HUES48 (cell line): ENCODE results near the gene MMP1.

Source experiments
- H3K27ac ChIP-seq: one replicate; pipeline ENCODE4 v1.7.0; 2013; ENCODE audit warnings: low read depth, low read length, inconsistent platforms
- H3K27me3 ChIP-seq: 2 replicates; pipeline ENCODE4 v1.6.1; 2013; ENCODE audit warnings: mild to moderate bottlenecking, low read length; ENCODE audit not compliant: control insufficient read depth, insufficient read depth
- H3K36me3 ChIP-seq: 2 replicates; pipeline ENCODE4 v1.6.1; 2013; ENCODE audit warnings: low read length; ENCODE audit not compliant: control insufficient read depth, insufficient read depth
- H3K4me1 ChIP-seq: 2 replicates; pipeline ENCODE4 v1.6.1; 2013; ENCODE audit warnings: mild to moderate bottlenecking, low read length; ENCODE audit not compliant: control insufficient read depth, insufficient read depth
- H3K4me3 ChIP-seq: 2 replicates; pipeline ENCODE4 v1.5.1; 2013; ENCODE audit warnings: mild to moderate bottlenecking, low read depth, low read length
- H3K9ac ChIP-seq: 2 replicates; pipeline ENCODE4 v1.6.1; 2013; ENCODE audit warnings: mild to moderate bottlenecking, low read depth, low read length, moderate library complexity
- H3K9me3 ChIP-seq: 2 replicates; pipeline ENCODE4 v1.6.1; 2013; ENCODE audit warnings: low read length; ENCODE audit not compliant: control insufficient read depth, insufficient read depth

The MMP1 gene

DNA sequence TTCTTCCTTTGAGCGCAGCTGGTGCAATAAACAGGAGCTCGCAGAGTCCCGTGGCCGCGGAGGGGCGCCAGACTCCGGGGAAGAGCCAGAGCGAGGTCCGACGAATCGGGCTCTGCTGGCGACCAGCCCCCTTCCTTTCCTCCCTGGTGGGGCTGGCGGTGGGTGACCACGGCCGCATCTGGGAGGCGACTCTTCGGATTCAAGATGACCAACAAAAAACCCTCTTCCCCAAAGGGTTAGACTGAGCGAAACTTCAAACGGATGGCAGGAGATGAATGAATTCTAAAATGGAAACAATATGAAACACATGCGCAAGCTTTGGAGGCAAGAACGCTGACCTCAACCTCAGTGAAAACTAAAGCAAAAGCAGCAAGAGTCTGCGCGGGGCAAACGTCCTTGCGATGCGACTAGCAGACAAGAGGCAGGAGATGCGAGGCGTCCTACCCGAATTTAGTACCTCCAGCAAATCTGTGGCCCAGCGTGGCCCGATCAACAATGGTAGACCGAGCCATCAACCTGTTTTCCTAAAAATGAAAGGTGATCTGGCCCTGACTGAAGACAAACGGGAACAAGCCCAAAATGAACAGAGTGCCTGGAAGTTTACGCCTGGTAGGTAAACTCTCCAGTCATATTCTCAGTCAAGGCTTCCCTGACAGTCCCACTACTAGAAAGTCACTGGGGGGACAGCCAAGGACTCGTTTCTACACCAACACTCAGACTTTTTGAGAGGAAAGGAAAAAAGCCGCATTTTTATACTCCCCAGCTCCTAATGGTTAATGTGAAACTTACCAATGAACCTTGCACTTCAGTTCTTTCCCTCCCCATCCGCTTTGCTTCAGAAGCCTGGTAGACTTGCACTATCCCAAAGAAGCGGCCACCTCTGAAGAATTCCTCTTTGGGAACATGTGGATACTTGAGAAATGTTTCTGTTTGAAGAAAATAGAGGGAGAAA is 33.8 kb upstream of the MMP1 start:
- Histone ChIP-seq H3K9ac (no peak overlapping the region), H3K9me3 (no peaks in the 10 kb centered on the region), H3K4me3 (peak overlapping the region; percentile 19; the same call in 1 of the 2 replicates), H3K36me3 (no peaks in the 10 kb centered on the region), H3K27me3 (no peaks in the 10 kb centered on the region), H3K27ac (no peak overlapping the region), H3K4me1 (peaks cover 14% of the 10 kb centered on the region)

DNA sequence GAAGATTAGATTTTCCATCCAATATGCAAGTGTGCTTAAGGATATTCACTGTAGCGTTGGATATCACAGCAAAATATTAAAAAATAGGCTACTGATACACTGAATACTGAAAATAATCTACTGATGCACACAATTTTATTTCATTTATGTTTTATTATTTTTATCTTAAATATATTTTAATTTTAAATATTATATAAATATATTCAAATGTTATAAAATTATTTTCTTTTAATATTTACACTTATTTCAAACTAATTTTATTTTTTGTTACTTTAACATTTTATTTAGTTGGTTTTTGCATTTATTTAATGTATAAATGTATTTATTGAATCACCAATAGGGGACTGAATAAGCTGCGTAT is 33.1 kb upstream of the MMP1 start:
- Histone ChIP-seq H3K4me1 (peaks cover 8% of the 10 kb centered on the region), H3K36me3 (no peaks in the 10 kb centered on the region), H3K27ac (no peak overlapping the region), H3K4me3 (no peak overlapping the region), H3K9me3 (0 out of 2 replicates have a peak, but pooled peaks cover 1% of the 10 kb centered on the region), H3K9ac (no peak overlapping the region), H3K27me3 (no peaks in the 10 kb centered on the region)

DNA sequence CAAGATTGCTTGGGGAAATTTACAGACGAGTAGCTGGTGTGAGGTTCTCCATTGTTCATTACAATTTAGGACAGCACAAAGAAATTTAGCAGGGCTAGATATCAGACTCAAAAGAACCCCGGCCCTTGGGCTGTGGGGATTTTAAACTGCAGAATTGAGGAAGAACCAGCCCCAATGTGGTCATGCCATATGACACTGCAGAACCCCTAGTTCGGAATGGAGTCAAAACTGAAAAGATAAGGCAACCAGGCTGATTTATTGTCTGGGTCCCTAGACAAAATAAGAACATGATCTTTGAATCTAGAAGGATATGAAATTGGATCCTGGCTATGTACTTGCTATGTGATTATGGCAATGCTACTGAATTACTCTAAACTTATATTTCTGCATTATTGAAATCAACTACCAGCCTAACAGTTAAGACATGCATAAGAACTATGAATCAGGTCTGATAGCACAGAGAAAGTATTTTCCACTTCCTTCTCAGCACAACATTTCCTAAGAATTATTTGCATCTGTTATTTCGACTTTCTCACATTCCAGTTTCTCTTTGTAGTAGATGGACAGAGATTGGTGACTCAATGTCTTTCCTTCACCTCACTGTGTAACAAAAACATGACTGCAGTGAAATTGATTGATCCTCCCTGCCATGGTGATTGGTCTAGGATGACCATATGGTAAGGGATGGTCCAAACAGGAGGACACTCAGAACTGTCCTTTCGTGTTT is 32.2 kb upstream of the MMP1 start:
- H3K4me1 ChIP-seq = no peaks in the 10 kb centered on the region
- H3K9me3 ChIP-seq = 0 out of 2 replicates have a peak, but pooled peaks cover 3% of the 10 kb centered on the region
- H3K4me3 ChIP-seq = no peak overlapping the region
- H3K27me3 ChIP-seq = no peaks in the 10 kb centered on the region
- no peaks in the 10 kb centered on the region for H3K36me3 ChIP-seq
- no peak overlapping the region for H3K9ac ChIP-seq
- no peak overlapping the region for H3K27ac ChIP-seq

DNA sequence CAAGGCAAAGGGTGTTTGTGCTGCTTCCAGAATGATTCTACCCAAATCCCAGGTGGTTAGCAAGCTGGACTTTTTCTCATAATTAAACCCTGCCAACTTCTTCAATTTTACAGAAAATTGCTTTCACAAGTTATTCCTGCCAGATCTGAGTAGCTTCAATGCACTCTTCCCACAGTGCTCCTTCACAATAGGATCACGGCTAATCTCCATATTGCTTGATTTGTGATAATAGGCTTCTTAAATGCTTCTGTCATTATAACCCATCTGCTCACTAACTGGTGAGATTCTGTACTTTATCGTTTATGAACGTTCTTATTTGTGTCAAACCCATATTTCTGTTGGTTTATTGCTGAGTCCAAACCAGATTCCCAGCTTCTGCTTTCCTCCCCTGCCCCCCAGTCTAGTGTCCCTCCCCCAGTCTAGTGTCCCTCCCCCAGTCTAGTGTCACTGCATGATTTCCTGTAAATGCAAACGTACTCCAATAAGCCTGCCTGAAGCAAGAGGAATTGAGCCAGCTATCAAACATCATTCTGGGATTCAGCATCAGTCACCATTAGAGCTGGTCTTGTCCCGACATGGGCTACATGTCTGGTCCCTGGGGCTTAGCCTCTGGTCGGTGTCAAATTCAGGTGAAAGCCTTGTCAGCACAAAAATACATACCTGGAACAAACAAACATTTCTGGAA is 31.5 kb upstream of the MMP1 start:
- Histone ChIP-seq H3K27ac (no peak overlapping the region), H3K9ac (no peak overlapping the region), H3K4me3 (no peak overlapping the region), H3K9me3 (peaks cover 3% of the 10 kb centered on the region; the same call in 1 of the 2 replicates), H3K36me3 (no peaks in the 10 kb centered on the region), H3K27me3 (no peaks in the 10 kb centered on the region), H3K4me1 (no peaks in the 10 kb centered on the region)

DNA sequence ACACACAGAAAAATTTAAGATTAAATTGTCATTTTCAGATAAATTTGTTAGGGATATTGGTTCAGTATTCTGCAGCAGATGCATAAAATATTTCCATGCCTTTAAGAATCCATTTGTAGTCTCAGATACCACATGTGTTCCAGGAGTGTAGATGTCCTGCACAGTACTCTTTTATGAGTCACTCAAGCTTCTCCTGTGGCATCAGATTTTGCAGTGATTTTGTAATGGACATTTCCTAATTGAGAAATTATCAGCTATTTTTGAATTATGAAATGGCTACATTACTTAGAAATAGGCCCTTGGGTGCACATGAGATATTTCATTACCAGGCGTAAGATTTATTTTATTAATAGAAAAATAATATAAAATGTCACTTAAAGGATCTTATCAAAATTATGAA is 26.6 kb upstream of the MMP1 start:
- H3K9ac ChIP-seq = no peak overlapping the region
- H3K9me3 ChIP-seq = peaks cover 3% of the 10 kb centered on the region; the same call in 1 of the 2 replicates
- H3K4me3 ChIP-seq = no peak overlapping the region
- no peaks in the 10 kb centered on the region for H3K4me1 ChIP-seq
- H3K27me3 ChIP-seq = no peaks in the 10 kb centered on the region
- H3K27ac ChIP-seq = no peak overlapping the region
- no peaks in the 10 kb centered on the region for H3K36me3 ChIP-seq

DNA sequence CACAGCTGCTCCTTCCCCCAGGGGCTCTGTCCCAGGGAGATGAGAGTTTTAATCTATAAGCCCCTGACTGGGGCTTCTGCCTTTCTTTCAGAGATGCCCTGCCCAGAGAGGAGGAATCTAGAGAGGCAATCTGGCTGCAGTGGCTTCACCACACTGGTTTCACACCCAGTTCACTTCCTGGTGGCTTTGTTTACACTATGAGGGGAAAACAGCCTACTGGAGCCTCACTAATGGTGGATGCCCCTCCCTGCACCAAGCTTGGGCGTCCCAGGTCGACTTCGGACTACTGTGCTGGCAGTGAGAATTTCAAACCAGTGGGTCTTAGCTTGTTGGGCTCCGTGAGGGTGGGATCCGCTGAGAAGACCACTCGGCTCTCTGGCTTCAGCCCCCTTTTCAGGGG is 21.5 kb upstream of the MMP1 start:
- no peak overlapping the region for H3K9ac ChIP-seq
- no peak overlapping the region for H3K27ac ChIP-seq
- no peaks in the 10 kb centered on the region for H3K36me3 ChIP-seq
- no peak overlapping the region for H3K4me3 ChIP-seq
- no peaks in the 10 kb centered on the region; the same call in 1 of the 2 replicates for H3K9me3 ChIP-seq
- no peaks in the 10 kb centered on the region for H3K4me1 ChIP-seq
- no peaks in the 10 kb centered on the region for H3K27me3 ChIP-seq

DNA sequence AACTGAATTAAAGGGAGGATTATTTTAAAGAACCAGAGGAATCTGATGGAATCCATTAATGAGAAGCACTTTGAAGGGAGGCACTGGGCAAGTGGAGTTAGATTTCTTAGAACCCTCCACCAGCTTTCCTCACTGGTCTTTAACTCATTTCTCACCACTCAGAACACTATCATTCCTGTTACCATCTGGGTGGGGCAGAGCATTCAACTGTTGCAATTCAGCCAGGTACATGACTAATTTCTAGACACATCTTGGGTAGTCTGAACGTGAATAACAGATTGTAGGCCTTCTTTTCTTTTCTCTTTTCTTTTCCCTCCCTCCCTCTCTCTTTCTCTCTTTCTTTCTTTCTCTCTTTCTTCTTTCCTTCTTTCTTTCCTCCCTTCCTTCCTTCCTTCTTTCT is 15.5 kb upstream of the MMP1 start:
- no peak overlapping the region for H3K27ac ChIP-seq
- H3K9ac ChIP-seq = no peak overlapping the region
- no peaks in the 10 kb centered on the region for H3K4me1 ChIP-seq
- H3K27me3 ChIP-seq = no peaks in the 10 kb centered on the region
- H3K36me3 ChIP-seq = no peaks in the 10 kb centered on the region
- no peaks in the 10 kb centered on the region for H3K9me3 ChIP-seq
- H3K4me3 ChIP-seq = no peak overlapping the region

DNA sequence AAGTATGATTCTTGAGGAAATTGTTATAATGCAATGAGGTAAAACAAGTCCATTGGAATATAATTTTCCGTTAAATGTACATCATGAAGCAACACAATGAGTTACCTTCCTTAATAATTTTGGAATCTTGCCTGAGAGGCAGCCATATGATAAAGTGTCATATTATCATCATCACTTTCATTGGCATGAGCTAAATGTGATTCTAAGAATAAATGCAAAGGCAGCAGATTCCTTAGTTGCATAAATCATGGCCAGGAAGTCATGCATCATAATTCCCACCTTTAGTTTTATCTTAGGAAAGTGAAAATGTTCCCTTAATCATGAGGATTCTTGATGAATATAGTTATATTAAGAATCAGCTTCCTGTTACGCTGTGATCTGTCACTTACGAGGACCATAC is 14.2 kb upstream of the MMP1 start:
- H3K27ac ChIP-seq = no peak overlapping the region
- peaks cover 1% of the 10 kb centered on the region; the same call in 1 of the 2 replicates for H3K27me3 ChIP-seq
- H3K36me3 ChIP-seq = no peaks in the 10 kb centered on the region
- no peaks in the 10 kb centered on the region for H3K9me3 ChIP-seq
- no peak overlapping the region for H3K4me3 ChIP-seq
- H3K9ac ChIP-seq = no peak overlapping the region
- H3K4me1 ChIP-seq = peaks cover 4% of the 10 kb centered on the region; the same call in 1 of the 2 replicates

DNA sequence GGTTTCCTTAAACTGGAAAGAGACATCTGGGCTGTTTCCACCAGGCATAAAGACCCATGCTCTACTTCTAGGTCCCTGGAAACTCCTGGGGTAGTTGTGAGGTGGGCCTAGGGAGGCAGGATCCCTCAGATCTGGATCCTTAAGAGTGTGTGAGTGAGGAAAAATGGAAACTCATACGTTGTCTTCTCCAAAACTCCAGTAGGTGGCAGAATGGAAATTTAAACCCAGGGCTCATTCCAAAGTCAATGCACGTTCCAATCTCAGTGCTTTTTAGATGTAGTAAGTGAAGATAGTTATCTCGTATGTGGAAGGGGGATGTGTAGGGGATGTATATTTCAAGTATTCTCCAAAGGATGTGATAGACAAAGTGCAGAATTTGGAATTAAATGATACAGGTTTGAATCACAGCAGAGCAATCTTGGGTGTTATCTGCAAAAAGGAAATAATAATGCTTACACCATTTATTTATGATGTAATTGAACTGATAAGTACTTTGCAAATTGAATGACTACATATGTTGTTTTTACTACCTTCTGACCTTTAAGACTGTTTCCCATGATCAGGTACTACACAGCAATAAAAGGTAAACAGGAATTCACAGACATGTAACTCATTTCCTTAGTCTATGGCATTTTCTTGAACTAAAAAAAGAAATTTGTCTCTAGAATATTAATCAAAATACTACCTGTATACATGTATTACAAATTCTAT is 13.1 kb upstream of the MMP1 start:
- no peak overlapping the region for H3K9ac ChIP-seq
- peaks cover 3% of the 10 kb centered on the region; the same call in 1 of the 2 replicates for H3K27me3 ChIP-seq
- no peaks in the 10 kb centered on the region for H3K36me3 ChIP-seq
- no peak overlapping the region for H3K27ac ChIP-seq
- H3K4me1 ChIP-seq = peaks cover 4% of the 10 kb centered on the region; the same call in 1 of the 2 replicates
- H3K9me3 ChIP-seq = no peaks in the 10 kb centered on the region
- H3K4me3 ChIP-seq = no peak overlapping the region

DNA sequence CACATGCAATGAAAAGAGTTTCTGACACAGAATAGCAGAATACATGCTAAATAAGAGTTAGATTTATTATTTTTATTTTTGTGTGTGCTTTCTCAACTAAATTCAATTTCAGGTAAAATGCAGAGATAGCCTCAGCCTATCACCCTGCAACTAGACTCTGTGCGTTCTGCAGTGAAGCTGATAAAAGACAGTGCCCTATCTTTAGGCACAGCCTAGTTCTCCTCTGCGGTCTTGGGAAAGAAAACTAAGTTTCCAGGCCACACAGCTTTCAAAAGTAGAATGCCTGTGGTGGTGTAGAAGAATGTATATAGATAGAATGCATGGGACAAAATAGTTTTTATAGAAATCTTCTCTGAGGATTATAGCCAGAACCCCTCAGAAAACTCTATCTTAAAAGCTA is 12.0 kb upstream of the MMP1 start:
- Histone ChIP-seq H3K9ac (no peak overlapping the region), H3K27ac (no peak overlapping the region), H3K27me3 (peaks cover 3% of the 10 kb centered on the region; the same call in 1 of the 2 replicates), H3K4me3 (no peak overlapping the region), H3K4me1 (peaks cover 4% of the 10 kb centered on the region; the same call in 1 of the 2 replicates), H3K9me3 (no peaks in the 10 kb centered on the region), H3K36me3 (no peaks in the 10 kb centered on the region)
